T-helper 1 cell treated with Interleukin-12 subunit alpha and Interleukin-12 subunit beta and Interleukin-4 antibody, amounts not matched to agents 30 ng/mL and 1 ng/mL, for 36 hours (primary cell): ENCODE results near the gene DHRS3. TPM values are rescaled to one million over a fixed set of nuclear protein-coding genes. Genes with fewer than 3 reads are reported as not detected.
"Not testable (repeated sequence)": the region's sequence is repeated elsewhere in the genome, so short reads cannot be mapped to it uniquely, and the experiment has no call there.

ENCODE experiments used
- intact Hi-C: fragments of 100-400 bp; cut with micrococcal nuclease; formaldehyde crosslinking; loops from one replicate; pipeline ENCODE4 v1.15.1; 2024
- total RNA-seq: library from RNA; stranded (reverse); gene quantifications from 2 replicates; pipeline ENCODE4 v1.2.3, GENCODE V29; 2022

DHRS3 gene
- total RNA-seq, 1 donor from 2014 or later = 79.5 TPM

DNA sequence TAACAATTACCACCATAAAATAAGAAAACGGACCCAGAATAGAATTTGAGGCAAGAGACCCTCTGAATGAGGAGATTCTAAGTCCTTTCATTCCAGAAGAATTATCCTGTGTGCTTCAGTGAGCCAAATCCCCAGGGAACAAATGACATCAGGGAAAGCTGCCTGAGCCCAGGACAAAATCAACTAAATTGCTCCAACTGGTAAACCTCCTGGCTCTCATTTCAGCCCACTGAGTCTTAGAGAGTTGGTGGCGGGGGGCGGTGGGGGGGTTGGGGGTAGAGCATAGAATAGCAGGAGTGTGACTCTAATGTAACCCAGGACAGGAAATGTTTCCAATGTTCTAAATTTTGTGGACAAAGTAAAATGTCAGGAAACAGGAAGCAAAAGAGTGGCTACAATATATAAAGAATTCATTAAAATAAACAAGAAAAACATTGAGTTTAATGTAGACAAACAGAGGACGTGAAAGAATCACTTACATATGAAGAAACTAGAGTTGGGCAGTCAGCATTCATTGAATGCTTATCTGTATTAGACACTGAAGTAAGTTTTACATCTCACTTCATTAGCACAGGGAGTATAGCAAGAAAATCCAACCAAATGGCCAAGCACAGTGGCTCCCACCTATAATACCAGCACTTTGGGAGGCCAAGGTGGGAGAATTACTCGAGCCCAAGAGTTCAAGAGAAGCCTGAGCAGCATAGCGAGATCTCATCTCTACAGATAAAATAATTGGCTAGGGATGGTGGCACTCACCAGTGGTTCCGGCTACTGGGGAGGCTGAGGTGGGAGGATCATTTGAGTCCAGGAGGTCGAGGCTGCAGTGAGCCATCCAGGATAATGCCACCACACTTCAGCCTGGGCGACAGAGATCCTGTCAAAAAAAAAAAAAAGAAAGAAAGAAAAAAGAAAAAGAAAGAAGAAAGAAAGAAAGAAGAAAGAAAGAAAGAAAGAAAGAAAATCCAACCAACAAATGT is 75.1 kb downstream of the DHRS3 start:
- intact Hi-C loops = no loop called here

DNA sequence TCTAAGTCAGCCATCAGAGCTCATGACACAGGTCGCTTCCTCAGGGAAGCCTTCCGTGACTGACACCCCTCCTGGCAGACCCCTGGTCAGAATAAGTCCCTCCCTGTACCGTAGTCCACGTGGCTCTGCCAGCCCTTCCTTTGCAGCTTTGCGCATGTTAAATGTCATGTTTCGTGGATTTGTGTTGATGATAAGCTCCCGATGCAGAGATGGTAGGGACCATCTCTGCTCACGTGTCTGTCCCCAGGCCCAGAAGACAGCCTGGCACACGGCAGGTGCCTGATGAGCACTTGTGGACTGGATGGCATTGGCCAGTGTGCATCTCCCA is 75.9 kb downstream of the DHRS3 start:
- intact Hi-C loops = no loop called here

DNA sequence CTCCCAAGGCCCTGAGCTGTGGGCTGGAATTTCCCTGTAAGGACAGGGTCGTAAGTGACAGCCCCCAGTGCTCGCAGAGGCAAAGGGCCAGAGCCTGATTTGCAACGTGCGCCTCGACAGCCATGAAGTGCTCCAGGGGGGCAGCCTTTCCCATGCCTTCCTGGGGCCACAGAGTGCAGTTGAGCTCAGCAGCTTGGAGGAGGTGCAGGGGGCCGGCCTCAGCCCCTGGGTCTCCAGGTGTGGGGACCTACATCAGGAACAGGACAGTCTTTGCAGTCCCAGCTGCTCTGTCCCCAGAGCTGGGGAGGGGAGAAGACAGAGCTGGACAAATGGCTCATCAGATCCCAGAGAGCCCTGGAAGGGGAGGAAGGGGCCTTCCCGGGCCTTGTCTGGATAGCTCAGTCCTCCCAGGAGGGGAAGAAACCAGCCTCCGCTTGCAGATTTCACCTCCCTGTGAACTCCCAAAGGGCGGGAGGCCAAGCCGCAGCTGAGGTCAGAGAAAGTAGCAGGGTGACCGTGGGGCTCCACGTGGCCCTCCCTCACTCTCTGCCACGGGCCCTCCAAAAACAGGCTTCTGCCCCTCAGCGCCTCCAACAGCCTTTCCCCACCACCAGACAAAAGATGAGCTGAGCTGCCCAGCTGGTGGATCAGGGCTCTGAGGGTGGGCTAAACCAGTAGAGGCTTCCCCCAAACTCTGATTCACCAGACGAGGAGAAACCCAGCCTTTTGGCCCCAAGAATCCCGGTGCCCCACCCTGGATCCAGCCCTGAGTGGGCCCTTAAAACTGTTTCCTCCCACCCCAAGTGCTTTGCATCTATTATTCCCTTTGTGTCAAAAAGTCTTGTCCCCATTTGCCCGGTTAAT is 76.5 kb downstream of the DHRS3 start:
- intact Hi-C loops = no loop called here

DNA sequence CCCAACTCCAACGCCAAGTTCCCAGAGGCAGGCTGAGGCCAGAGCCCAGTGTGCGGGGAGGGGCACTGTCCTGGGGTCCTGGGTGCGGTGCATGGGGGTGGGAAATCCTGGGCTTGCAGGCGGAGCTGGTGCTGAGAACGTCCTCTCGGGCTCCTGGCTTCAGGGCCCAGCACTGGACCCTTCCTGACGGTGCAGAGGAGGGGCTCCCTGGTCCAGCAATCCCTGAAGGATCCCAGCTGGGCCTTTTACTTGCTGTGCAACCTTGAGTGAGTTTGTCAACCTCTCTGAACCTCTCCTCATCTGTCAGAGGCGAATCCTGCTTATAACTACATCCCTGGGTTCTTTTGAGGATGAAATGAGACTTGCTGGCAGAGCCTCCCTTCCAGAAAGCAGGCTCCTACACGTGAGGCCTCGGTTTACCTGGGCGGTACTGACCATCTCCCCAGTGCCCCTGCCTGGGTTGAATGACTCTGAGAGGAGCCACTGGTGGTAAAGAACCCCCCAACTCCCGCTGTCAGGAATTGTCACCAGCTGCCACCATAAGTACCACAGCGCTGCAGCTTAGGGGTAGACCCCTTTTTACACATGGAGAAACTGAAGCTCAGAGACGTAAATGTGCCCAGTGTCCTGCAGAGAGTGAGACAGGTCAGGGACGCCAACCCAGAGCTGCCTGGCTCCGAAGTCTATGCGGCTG is 77.3 kb downstream of the DHRS3 start:
- intact Hi-C loops = no loop called here

DNA sequence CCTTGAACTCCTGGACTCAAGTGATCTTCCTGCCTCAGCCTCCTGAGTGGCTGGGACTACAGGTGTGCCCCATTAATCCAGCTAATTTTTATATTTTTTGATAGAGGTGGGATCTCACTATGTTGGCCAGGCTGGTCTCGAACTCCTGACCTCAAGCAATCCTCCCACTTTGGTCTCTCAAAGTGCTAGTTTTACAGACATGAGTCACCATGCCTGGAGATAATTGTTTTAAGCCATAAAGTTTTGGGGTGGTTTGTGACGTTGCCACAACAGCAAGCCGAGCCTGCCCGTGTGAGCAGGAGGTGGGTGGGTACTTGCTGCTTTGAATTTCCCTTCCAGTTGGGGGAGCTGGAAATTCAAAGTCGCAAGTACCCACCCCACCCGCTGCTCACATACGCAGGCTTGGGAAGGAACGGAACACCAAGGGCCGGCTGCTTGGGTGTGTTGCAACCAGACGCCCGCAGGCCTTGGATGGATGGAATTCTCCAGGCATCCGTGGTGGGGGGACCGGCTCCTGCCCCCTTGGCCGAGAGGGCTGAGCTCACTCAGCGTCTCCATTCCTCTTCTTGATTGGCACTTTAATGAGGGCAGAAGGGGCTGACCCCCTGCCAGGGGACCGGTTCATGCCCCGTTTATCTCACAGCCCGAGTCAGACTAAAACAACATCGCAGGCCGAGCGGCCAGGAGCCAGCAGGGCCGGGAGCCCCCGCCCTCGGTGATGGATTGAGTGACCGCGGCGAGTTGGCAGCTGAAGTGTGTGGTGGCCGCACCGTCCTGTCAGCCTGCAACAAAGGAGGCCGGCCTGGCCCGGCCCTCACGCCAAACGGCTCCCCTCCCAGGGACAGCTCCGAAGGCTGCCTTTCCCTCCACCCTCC is 78.1 kb downstream of the DHRS3 start:
- intact Hi-C loops = no loop called here

DNA sequence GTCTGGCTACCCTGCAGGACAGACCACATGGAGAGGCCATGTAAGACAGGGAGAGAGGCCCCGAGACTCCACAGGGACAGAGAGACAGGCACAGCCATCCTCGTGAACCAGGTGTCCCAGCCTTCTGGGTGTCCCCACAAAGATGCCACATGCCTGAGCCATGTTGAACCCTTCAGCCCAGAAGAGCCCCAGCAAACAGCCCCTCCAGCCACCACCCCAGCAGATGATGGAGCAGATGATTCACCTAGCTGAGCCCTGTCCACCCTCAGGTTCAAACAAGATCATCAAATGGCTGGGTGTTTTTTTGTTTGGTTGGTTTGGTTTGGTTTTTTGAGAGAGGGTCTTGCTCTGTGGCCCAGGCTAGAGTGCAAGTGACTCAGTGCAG is 78.7 kb downstream of the DHRS3 start:
- intact Hi-C loops = no loop called here

DNA sequence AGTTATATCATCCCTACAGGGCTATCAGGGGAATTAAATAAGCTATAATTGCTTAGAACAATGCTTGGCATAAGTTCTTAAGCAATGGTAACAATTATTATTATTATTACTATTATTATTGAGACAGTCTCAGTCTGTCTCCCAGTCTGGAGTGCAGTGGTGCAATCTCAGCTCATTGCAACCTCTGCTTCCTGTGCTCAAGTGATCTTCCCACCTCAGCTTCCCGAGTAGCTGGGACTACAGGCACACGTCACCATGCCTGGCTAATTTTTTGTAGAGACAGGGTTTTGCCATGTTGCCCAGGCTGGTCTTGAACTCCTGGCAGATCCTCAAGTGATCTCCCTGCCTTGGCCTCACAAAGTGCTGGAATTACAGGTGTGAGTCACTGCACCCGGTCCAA is 79.5 kb downstream of the DHRS3 start:
- intact Hi-C loops = not testable (repeated sequence)

DNA sequence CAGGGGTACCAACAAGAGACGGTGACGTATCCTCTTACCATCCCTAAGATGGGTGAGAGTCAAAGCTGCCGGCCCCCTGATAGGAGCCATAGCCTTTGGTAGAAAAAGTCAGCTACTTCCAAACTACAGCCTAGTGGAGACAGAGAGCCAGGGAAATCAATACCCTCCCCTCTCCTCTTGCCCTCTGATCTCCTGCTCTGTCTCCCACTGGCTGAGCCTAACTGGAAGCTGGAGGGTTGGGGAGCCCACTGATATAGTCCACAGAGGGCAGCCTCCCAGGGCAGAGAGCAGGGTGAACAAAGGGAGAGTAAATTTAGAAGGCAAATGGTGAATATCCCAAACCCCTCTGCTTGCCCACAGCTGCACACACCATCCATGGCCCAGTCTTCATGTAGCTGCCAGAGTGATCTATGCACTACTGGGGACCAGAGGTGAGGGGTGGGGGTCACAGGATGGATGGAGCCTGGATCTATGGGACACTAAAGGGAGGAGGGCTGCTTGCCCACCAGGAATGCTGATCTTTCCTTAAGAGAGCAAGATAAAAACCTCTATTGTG is 80.0 kb downstream of the DHRS3 start:
- intact Hi-C loops = no loop called here

DNA sequence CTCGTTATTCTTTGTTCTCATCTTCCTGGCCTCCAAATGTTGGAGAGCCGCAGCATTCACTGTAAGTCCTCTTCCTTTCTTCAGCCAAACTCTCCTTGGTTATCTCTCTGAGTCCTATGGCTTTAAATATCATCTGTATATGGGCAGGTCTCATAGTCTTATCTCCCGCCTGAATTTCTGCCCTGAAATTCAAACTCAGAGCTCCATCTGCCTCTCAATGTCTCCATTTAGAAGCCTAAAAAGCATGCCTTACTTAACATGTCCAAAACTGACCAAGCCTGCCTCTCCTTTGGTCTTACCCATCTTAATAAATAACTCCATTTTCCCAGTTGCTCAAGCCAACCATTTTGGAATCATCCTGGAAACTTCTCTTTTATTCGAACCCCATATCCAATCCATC is 80.7 kb downstream of the DHRS3 start:
- intact Hi-C loops = no loop called here

DNA sequence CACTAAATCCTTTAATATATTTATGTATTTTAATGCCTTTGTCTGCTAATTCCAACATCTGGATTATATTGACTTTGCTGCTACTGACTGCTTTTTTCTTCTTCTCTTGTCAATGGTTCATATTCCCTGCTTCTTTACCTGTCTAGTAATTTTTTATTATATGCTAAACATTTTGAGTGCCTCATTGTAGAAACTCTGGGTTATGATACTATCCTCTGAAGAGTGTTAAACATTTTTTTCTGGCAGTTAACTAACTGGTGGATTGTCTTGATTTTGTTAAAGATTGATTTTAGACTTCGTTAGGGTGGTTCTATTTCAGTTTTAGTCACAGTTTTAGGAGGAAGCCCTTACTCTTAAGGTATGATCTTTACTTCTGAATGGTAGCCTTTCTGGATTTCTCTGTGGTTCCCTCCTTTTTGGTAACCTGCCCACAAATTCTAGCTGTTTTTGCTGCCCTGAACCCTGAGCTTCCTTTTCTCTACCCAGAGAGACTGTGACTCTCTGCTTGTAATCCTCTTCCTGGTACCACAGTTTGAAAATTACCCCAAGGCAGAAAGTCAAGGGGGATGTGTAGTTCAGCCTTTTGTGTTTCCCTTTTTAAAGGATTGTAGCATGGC is 81.9 kb downstream of the DHRS3 start:
- intact Hi-C loops = no loop called here

DNA sequence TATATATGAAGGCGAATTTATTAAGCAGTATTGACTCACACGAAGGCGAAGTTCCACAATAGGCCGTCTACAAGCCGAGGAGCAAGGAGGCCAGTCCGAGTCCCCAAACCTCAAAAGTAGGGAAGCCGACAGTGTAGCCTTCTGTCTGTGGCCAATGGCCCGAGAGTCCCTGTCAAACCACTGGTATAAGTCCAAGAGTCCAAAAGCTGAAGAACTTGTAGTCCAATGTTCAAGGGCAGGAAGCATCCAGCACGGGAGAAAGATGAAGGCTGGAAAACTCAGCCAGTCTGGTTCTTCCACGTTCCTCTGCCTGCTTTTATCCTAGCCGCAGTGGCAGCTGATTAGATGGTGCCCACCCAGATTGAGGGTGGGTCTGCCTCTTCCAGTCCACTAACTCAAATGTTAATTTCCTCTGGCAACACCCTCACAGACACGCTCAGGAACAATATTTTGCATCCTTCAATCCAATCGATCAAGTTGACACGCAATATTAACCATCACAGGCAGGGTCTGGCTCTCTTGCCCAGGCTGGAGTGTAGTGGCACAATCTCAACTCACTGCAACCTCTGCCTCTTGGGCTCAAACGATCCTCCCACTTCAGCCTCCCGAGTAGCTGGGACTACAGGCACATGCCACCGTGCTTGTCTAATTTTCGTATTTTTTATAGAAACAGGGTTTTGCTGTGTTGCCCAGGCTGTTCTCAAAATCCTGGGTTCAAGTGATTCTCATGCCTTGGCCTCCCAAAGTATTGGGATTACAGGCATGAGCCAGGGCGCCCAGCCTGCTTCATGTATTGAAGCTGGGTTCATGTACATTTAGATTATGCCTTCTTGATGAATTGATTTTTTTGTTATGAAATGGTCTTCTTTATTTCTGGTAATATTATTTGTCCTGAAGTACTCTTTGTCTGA is 85.3 kb downstream of the DHRS3 start:
- intact Hi-C loops = no loop called here

DNA sequence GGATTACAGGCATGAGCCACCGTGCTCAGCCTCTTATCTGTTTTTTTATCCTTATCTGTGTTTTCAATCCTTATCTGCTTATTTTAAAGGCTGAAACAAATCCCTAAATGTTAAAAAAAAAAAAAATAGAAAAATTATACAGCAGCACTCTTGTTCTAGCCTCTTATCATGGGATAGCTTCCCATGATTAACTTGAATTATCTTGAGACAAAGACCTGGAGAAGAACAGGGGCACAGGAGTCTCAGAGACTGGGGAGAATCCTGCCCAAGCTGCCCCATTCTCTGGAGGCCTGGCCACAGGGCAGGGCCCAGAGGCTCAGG is 86.9 kb downstream of the DHRS3 start:
- intact Hi-C loops = no loop called here

DNA sequence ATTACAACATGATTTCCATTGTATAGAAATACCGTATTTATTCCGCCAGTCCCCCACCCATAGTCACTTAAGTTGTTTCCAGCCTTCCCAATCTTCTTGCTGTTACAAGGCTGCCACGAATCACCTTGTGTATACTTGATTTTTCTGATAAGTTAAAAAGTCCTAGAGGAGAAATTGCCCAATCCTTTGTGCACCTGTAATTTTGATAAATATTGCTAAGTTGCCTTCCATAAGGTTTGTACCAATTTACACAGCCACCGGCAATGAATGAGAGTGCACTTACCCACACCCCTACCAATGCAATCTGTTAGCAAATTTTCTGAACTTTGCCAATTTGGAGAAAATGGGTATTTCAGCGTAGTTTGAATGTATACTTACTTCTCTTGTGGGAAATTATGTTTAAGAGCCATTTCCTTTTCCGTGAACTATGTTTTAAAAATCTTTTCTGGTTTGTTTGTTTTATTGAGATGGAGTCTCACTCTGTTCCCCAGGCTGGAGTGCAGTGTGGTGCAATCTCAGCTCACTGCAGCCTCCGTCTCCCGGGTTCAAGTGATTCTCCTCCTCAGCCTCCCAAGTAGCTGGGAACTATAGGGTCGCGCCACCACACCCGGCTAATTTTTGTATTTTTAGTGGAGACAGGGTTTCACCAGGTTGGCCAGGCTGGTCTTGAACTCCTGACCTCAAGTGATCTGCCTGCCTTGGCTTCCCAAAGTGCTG is 87.4 kb downstream of the DHRS3 start:
- intact Hi-C loops = no loop called here

DNA sequence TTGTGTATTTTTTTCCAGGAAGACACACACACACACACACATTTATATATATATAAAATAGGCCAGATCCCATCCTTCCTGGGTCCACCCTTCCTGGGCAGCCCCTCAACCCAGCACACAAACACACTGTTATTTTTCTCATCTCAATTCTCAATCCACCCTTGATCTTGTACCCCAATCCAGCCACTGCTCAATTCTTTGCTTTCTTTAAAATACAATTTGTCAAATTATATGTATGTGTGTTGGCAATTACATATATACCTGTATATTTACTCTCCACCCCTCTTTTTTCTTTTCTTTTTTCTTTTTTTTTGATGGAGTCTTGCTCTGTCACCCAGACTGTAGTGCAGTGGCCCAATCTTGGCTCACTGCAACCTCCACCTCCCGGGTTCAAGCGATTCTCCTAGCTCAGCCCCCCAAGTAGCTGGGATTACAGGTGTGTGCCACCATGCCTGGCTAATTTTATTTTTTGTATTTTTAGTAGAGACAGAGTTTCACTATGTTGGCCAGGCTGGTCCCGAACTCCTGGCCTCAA is 88.3 kb downstream of the DHRS3 start:
- intact Hi-C loops = no loop called here

DNA sequence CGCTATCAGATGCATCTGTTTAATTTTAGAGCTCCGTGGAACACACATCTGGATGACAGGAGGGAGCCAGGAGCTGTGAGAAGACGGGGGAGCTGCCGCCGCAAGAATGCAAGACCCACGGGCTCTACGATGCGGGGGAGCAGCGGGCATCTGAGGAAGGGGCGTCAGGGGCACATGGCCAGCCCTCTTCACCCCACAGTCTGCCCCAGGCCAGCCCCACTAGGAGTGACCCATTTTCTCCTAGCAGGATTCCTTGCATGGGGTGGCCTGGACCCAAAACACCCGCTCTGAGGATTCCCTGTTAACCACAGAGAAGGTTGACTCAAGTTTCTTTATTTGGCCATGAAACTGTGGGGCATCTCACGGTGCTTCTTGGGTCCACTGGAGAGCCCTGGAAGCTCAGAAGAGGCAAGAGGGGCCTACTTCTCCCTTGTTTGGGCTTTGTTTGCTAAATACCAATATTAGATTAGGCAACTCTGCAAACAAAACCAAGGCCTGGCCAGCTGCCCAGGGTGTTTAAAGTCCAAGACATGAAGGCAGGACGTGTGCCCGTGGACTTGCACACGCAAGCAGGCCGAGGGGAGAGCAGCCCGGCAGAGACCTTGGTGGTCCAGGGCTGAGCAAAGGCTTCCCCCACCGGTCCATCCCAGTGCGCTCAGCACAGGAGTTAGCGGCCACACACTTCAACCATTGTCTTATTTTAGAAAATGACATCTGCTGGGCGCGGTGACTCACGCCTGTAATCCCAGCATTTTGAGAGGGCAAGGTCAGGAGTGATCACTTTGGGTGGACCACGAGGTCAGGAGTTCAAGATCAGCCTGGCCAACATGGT is 89.8 kb downstream of the DHRS3 start:
- intact Hi-C loops = no loop called here

DNA sequence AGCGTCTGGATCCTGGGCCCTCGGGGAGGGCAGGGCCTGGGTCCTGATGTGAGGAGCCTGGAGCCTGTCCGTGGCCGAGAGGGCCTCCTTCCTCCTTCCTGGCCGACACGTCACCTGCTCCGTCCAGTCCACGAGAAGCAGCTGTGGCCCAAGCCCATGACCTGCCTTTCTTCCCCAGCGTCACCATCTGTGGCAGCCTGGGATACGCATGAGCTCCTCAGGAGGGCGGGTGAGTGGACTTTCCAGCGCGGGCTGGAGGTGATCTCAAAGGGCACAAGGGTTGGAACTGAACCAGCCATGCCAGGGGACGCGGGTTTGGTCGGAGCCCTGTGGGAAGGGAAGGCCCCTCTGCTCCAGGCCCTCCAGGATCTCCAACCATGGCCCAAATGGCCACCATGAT is 90.4 kb downstream of the DHRS3 start:
- intact Hi-C loops = no loop called here
